Progenitor cell of endocrine pancreas (in vitro differentiated cells): ENCODE data around the gene DCD. TPM values are rescaled to one million over a fixed set of nuclear protein-coding genes. Genes with fewer than 3 reads are reported as not detected.
"Not testable (repeated sequence)": the region's sequence is repeated elsewhere in the genome, so short reads cannot be mapped to it uniquely, and the experiment has no call there.

Experiments
- DNase-seq: peaks from one replicate; pipeline ENCODE4 v3.0.0; 2021; ENCODE audit warnings: low spot score; ENCODE audit not compliant: unreplicated experiment
- H3K27ac Mint-ChIP-seq: 2 replicates; pipeline ENCODE4 v1.8.0; 2021; ENCODE audit warnings: mild to moderate bottlenecking, moderate library complexity, mixed read lengths
- H3K27me3 Mint-ChIP-seq: 2 replicates; pipeline ENCODE4 v1.8.0; 2021; ENCODE audit warnings: mixed read lengths
- H3K36me3 Mint-ChIP-seq: 2 replicates; pipeline ENCODE4 v1.8.0; 2022; ENCODE audit warnings: mixed read lengths; ENCODE audit not compliant: insufficient read depth
- H3K4me1 Mint-ChIP-seq: 2 replicates; pipeline ENCODE4 v1.8.0; 2021; ENCODE audit warnings: low read depth, mixed read lengths
- H3K4me3 Mint-ChIP-seq: 2 replicates; pipeline ENCODE4 v1.8.0; 2021; ENCODE audit warnings: low read depth, mild to moderate bottlenecking, moderate library complexity, mixed read lengths
- H3K9me3 Mint-ChIP-seq: 2 replicates; pipeline ENCODE4 v1.8.0; 2021; ENCODE audit warnings: low read depth, mixed read lengths
- total RNA-seq: library from RNA; stranded (reverse); gene quantifications from 2 replicates; pipeline ENCODE4 v1.2.1, GENCODE V29; 2021
- TF ChIP-seq, protein P1 (sequence below): fragments of 200-600 bp; sonication (generic); IDR thresholded peaks from one replicate; pipeline ENCODE4 v1.5.0; 2021; ENCODE audit warnings: antibody characterized with exemption, mild to moderate bottlenecking; ENCODE audit not compliant: unreplicated experiment

Gene DCD
- total RNA-seq, 1 donor from 2014 or later: not detected

GRCh38 chr12:54641089-54641488 lies 7.1 kb downstream of the DCD start:
- Mint-ChIP-seq H3K27ac (no peak overlapping the region), H3K27me3 (peaks cover 52% of the 10 kb centered on the region), H3K36me3 (no peaks in the 10 kb centered on the region), H3K4me1 (no peaks in the 10 kb centered on the region), H3K9me3 (peaks cover 4% of the 10 kb centered on the region), H3K4me3 (no peak overlapping the region)
- DNase-seq: no peak
- TF ChIP-seq, protein P1, sequence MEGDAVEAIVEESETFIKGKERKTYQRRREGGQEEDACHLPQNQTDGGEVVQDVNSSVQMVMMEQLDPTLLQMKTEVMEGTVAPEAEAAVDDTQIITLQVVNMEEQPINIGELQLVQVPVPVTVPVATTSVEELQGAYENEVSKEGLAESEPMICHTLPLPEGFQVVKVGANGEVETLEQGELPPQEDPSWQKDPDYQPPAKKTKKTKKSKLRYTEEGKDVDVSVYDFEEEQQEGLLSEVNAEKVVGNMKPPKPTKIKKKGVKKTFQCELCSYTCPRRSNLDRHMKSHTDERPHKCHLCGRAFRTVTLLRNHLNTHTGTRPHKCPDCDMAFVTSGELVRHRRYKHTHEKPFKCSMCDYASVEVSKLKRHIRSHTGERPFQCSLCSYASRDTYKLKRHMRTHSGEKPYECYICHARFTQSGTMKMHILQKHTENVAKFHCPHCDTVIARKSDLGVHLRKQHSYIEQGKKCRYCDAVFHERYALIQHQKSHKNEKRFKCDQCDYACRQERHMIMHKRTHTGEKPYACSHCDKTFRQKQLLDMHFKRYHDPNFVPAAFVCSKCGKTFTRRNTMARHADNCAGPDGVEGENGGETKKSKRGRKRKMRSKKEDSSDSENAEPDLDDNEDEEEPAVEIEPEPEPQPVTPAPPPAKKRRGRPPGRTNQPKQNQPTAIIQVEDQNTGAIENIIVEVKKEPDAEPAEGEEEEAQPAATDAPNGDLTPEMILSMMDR: no peak

DNA sequence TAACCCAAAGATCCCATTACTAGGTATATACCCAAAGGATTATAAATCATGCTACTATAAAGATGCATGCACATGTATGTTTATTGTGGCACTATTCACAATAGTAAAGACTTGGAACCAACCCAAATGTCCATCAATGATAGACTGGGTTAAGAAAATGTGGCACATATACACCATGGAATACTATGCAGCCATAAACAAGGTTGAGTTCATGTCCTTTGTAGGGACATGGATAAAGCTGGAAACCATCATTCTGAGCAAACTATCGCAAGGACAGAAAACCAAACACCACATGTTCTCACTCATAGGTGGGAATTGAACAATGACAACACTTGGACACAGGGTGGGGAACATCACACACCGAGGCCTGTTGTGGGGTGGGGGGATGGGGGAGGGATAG lies 9.1 kb downstream of the DCD start:
- not testable (repeated sequence) for H3K9me3 Mint-ChIP-seq, H3K4me1 Mint-ChIP-seq, H3K27ac Mint-ChIP-seq, DNase-seq, H3K36me3 Mint-ChIP-seq, H3K4me3 Mint-ChIP-seq
- peaks cover 48% of the 10 kb centered on the region for H3K27me3 Mint-ChIP-seq

DNA sequence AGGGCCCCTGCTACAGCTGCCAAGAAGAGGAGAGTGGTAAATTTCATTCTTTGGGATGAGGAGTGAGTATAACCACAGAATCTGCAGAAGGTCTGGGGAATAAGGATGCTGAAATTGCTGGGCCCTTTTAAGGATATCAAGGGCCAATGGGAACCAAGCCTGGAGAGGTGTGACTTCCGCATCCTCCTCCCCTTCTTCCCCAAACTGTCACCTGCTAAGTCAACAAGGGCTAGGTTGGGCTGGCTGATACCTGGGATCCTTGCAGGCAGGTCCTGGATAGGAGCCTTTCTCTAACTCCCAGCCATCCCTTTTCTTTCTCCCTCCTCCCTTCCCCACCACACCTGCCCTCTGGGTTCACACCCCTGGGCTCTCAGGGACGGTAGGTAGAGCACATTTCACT lies 13.4 kb downstream of the DCD start, which contains the start of gene LACRT:
Gene LACRT (minus strand): TSS at position 101 of the 400 bp plus-strand sequence. CDS start 54 bp downstream, at position 47.
- TF ChIP-seq, protein P1: no peak

GRCh38 chr12:54631988-54632728 lies 16.0 kb downstream of the DCD start:
- Mint-ChIP-seq H3K27me3 (peaks cover 48% of the 10 kb centered on the region), H3K9me3 (peaks cover 9% of the 10 kb centered on the region), H3K36me3 (no peaks in the 10 kb centered on the region), H3K4me1 (no peaks in the 10 kb centered on the region), H3K4me3 (no peak overlapping the region), H3K27ac (no peak overlapping the region)
- DNase-seq: no peak
- TF ChIP-seq, protein P1: peak; percentile 17

More for the DNA sequence above, 13.4 kb downstream of the DCD start, which contains the start of gene LACRT:
- H3K27me3 Mint-ChIP-seq: peaks cover 51% of the 10 kb centered on the region
- H3K9me3 Mint-ChIP-seq: peaks cover 4% of the 10 kb centered on the region
- H3K27ac Mint-ChIP-seq: no peak within 1 kb of the TSS
- H3K4me3 Mint-ChIP-seq: no peak within 1 kb of the TSS
- no peaks in the 10 kb centered on the region for H3K4me1 Mint-ChIP-seq
- H3K36me3 Mint-ChIP-seq: no peaks in the 10 kb centered on the region
- no peak for DNase-seq

GRCh38 chr12:54631551-54631950 lies 16.6 kb downstream of the DCD start:
- no peak for DNase-seq
- Mint-ChIP-seq H3K4me1 (no peaks in the 10 kb centered on the region), H3K9me3 (peaks cover 15% of the 10 kb centered on the region), H3K4me3 (no peak overlapping the region), H3K27me3 (peaks cover 47% of the 10 kb centered on the region), H3K36me3 (peaks cover 4% of the 10 kb centered on the region), H3K27ac (no peak overlapping the region)
- TF ChIP-seq, protein P1: no peak

DNA sequence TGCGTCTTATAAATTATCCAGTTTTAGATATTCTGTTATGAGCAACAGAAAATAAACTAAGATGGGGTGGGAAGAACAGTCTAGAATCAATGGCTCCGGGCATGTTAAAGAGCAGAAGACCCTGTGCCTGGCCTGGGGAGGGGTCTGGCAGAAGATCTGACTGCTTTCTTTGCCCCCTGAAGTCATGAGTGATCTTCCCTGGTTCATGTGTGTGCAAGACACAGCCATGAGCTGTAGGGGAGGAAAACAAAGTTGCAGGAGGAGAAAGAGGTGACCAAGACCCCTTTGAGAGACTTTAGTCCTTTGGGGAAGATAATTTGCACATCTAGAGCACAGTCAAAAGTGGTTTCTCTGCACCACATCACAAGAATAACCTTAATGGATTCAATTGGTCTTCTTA lies 18.2 kb downstream of the DCD start:
- Mint-ChIP-seq H3K9me3 (peaks cover 17% of the 10 kb centered on the region), H3K27ac (no peak overlapping the region), H3K4me3 (no peak overlapping the region), H3K4me1 (no peaks in the 10 kb centered on the region), H3K27me3 (peaks cover 48% of the 10 kb centered on the region), H3K36me3 (peaks cover 4% of the 10 kb centered on the region)
- no peak for DNase-seq
- TF ChIP-seq, protein P1: no peak
